SIG-M5 treated with dmso at 0.1 percent for 504 hours (cell line): Measurements from ENCODE around the gene HNRNPK.
A peak's percentile ranks its signal among the peaks of the same experiment; 100 is the strongest.
"Not testable (repeated sequence)": the region's sequence is repeated elsewhere in the genome, so short reads cannot be mapped to it uniquely, and the experiment has no call there.

ENCODE experiments used
- DNase-seq: peaks from one replicate; lab custom pipeline; 2025; ENCODE audit not compliant: unreplicated experiment; lab: John Stamatoyannopoulos, UW

Gene HNRNPK

DNA sequence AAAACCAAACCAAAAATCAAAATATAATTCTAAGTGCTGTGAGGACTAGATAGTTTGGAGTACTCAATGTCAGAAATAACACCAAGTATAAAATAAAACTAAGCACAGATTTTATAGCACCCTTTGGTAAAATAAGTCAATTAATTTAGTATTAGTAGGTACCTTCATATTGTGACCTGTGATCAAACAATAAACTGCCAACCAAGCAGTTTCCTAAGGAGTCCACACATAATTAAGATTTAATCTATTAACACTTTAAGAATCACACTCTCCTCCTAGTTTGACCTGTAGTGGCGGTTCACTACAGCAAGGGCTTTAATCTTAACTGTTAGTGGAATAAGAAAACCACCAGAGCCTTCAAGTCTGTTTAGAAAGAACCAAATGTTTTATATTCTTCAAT, 2.8 kb downstream of the HNRNPK start:
- DNase-seq = no peak

DNA sequence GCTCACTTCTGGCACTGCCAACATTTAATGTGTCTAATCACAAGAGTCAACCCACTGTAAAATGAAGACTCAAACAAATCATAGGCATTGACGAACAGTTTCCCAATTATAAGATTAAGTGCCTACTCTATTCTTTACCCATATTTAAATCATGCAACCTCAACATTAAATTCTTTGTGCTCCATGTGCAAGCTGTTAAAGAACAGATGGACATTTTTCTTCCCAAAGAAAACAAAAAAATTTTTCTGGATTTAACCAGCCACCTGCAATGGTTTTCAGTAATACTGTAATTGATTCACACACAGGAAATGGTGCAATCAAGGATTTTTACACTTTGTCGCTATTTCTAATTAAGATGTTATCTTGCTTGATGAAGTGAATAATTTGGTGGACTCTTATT, 3.6 kb downstream of the HNRNPK start:
- DNase-seq = no peak

DNA sequence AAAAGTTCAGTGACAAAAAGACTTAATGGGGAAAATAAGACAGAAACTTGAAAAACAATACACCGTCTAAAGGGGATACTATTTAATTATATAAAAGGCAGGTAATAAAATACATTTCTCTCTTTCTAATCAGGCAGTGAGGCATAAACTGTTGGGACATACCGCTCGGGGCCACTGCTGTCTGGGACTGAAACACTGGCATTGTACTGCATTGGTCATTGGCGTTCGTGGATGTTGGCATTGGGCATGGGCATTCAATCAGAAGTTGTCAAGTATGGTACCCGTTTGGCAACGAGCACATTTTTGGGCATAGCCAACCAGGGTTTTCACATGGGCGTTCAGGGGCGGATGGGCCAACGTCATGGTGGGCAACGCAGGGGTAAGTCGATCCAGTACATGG, 4.7 kb downstream of the HNRNPK start:
- DNase-seq = no peak

DNA sequence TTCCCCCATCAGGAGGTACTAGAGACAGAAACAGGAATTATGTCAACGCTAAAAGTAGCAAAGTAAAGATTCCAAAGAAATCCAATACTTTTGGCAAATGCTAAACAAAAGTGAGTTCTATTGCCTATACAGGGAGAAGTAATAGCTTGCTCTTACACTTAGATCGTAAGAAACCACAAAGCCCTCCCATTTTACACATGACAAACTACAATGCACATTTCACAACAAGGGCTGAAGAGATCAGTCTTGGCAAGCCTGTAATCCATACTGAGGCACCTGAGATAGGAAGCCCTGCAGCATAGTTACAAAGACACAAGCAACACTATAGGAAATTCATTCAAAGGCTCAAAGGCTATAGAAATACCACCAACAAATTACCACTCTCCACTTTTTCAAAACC, 7.7 kb downstream of the HNRNPK start:
- peak; percentile 50 for DNase-seq

DNA sequence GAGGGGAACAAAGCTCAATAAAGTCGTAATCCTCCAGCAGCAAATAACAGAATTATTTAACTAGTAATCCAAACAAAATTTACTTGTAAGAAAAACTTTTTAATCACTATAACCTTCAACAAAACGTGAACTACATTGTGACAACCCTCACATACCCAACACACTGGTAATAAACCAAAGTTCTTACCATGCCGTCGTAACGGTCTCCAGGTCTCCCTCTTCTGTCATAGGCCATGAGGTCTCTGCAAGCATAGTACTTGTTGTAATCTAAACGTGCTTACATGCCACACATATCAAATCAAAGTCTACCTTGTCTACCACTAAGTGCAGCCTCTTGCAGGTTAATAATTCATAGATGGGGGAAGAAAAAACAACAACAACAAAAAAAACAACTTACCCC, 8.5 kb downstream of the HNRNPK start:
- DNase-seq = no peak

DNA sequence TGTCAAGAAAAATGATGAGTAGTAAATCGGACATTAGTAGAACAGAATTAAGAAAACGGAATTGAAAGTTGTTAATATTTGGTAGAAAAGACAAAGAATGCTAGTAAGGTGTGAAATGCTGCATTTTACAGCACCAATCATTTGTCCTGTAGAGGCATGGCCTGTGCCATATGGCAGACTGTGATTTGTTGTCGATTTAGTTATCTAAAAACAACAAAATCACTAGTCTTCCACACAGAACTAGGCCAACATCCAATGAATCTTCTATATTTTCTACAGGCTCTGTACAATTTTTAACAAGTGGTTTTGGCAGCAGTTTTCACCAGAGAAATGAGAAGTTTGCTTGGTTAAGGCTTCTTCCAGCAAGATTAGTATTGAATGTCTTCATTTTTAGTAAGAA, 10.4 kb downstream of the HNRNPK start:
- no peak for DNase-seq

DNA sequence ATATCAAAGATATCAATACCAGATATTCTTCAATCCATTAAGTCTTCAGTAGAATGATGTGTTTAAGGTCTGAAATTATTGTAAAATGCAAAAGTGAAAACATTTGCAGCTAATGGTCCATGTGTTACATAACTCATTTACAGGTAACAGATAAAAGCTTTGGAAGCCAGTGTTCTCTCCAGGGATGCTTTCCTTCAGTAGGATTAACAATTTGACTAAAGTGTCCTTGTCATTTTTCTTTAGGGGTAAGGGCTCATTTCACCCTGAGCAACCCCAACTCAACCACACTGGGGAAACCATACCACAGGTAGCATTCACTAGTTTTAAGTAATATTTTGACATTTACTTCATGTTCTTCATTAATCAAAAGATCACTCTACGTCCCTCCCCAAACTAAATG, 12.9 kb downstream of the HNRNPK start:
- DNase-seq = no peak

DNA sequence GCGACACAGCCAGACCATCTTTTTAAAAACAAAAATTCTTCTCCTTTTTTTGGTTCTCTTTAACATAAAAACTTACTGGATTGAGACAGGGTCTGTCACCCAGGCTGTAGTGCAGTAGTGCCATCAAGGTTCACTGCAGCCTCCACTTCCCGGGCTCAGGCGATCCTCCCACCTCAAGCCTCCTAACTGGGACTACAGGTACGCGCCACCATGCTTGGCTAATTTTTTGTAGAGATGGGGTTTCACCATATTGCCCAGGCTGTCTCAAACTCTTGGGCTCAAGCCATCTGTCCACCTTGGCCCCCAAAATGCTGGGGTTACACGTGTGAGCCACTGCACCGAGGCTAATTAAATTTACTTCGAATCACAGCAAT, 13.8 kb downstream of the HNRNPK start:
- DNase-seq = no peak

DNA sequence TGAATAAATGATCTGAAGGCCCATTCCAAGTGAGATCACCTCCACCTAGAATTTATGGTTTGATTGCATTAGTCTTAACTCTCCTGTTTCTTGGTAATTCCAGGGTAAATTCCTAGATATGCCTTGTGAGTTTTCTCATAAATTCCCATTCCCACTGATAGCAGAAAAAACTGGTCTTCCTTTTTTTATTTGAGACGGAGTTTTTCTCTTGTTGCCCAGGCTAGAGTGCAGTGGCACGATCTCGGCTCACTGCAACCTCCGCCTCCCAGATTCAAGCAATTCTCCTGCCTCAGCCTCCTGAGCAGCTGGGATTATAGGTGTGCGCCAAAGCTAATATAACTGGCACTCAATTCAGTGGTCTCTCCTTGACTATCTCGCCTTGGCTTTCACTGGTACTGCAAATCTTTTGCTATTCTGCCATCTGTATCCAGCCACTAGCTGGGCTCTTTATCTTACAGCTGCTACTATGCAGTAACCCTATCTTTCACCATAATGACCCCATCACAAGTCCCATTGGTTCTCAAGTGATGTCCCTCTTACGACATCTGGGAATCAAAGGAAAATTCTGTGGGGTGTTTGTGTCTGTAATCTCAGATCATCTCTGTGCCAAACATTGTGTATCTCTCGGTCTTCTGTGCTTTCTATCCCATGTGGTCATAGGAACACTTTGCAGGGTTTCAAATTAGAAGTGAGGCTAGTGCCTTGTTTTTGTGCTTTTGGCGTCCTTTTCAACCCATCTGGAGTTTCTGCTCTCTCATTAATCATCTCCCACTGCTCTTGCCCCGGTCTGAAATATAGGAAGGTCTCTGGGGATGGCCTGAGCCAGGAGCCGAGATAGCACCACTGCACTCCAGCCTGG, 14.4 kb downstream of the HNRNPK start:
- peak; percentile 20 for DNase-seq

DNA sequence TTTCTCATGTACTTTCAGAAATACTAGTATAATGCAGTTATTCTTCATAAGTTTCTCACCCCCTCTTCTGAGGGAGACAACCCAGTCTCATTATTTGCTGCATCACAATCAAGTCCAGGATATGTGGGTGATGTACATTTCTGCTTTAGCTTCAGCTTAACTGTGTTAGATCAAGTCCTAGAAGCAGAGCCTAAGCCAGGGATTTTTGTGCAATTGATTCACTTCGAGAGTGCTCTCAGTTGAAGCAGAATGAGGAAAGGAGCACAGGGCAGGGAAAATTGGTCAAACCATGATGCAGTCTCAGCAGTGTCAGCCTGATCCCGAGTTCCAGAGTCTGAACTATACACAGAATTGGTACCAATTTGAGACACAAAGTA, 15.1 kb downstream of the HNRNPK start:
- peak; percentile 28 for DNase-seq

DNA sequence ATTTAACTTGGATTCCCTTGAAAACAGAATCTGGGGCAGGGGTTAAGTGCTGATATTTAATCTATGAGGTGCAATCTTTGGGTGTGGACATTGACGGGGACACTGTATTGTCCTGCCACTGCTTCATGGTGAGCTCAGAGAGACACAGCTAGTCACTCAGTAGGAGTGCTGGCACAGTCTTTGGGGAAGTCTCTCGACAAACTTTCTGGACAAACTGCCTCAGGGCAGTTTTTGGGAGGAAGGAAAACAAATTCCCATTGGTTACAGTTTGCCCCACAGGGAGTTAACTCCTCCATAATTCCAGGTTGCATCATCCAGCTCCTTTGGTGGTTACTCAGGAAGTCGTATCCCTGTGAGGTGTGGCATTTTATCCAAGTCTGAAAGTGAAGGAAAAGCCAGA, 17.9 kb downstream of the HNRNPK start:
- no peak for DNase-seq

DNA sequence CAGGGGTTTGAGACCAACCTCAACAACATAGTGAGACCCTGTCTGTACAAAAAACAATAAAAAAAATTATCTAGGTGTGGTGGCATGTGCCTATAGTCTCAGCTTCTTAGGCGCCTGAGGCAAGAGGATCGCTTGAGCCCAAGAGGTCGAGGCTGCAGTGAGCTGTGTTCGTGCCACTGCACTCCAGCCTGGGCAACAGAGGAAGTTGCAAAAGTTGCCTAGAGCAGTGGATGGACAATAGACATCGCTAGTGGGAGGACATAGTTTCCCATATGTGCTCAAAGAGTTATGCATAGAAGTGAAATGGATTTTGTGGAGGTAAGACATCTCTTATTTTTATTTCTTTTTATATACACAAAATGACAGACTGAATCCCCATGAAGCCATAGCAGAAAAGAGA, 19.0 kb downstream of the HNRNPK start:
- no peak for DNase-seq

DNA sequence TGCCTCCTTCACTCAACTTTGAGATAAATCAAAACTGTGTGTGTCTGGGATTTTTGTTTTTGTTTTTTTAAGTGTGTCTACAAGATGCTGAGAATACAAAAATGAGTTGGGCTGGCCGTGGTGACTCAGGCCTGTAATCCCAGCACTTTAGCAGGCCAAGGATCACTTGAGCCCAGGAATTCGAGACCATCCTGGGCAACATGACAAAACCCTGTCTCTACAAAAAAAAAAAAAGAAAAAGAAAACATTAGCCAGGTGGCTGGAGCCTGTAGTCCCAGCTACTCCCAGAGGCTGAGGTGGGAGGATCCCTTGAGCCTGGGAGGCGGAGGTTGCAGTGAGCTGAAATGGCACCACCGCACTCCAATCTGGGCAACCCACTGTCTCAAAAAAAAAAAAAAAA, 21.0 kb downstream of the HNRNPK start:
- DNase-seq = no peak

DNA sequence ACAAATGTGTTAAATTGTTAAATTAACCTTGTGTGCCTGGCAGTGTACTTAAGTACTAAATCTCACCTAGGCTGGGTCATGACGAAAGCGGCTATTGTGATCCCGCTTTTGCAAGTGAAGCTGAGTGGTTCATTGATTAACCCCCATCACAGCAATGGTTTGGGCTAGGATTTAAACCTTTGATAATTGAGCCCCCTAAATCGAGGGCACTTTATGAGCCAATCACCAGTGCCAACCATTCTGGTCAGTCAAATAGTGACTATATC, 22.8 kb downstream of the HNRNPK start:
- no peak for DNase-seq

DNA sequence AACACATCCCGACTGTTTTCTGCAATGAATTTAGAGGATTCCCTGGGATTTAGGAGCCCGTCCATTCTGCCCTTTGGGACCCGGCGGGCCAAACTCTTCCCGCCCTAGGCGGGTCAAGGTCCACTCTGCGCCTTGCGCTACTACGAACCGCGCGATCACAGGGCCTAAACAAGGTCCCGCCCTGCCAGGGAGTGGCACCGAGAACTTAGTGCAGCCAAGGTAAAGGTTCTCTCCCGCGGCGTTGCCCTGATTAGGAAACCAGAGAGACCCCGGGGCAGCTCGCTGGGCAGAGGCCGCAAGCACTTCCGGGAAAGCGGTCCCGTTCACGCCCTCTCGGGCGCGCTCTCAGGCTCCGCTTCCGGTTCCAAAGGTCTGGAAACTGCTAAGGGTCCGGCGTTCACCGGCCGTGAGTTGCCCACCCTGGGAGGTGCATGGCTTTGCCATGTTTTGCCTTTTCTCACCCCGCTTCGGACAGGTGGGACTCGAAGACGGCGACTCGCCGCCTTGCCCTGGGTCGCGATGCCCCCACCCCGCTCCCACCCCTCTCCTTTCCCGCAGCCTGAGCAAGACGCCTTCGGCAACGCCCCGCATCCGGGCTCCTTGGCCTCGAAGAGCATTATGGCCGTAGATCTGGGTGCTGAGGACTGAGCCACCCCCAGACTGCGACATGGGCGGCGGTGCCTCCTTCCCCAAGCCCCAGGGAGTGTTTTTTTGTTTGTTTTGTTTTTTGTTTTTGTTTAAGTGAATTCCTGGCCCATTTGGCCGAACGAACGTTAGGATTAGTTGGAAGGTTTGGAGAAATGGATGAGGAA, 23.4 kb downstream of the HNRNPK start:
- peak; percentile 40 for DNase-seq

DNA sequence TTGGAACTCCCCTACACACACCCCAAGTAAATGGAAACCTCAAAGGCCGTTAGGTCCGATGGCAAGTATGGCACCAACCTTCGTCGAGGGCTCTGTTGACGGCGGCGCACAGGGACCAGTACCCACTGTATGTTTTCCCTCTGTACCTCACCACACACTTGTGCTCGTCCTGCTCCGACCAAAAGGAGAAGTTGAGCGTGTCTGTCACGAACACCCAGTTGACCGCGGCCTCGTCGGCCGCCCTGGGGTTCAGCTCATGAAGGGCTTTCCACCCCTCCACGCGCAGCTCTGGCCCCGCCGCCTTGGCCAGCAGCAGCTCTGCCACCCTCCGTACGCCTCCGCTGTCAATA, 24.0 kb downstream of the HNRNPK start:
- peak; percentile 40 for DNase-seq

DNA sequence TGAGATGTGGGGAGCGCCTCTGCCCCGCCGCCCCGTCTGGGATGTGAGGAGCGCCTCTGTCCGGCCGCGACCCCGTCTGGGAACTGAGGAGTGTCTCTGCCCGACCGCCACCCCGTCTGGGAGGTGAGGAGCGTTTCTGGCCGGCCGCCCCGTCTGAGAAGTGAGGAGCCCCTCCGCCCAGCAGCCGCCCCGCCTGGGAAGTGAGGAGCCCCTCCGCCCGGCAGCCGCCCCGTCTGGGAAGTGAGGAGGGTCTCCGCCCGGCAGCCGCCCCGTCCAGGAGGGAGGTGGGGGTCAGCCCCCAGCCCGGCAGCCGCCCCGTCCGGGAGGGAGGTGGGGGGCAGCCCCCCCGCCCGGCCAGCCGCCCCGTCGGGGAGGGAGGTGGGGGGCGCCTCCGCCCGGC, 31.9 kb downstream of the HNRNPK start:
- DNase-seq = not testable (repeated sequence)

DNA sequence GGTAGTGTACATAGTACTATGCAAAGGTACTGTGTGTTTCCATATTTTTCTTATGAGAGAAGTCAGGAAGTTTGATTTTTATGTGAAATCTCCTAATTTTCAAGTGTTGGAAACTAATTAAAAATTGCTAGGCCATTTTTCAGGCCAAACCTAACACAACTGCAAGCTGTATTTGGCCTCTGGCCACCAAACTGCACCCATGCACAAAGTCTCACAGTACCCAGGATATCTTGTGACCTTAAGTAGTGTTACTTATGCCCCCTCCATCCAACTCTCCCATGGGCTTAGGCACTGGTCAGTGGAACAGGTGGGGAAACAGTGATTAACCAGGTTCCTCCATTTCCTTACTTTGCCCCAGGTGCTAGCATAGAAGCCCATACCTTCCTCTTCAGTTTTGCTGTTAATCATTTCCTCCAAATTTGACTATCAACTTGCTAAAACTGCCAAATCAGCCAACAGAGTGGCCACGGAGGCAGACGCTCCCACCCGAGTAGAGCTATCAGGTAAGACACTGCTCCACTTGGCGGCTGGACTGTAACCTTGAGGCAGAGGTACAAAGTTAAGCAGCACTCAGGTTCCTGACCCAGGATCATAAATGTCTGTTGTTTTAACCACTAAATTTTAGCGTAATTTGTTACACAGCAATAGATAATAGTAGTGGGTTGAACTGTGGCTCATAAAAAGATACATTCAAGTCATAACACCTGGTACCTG, 39.3 kb downstream of the HNRNPK start:
- DNase-seq = no peak

DNA sequence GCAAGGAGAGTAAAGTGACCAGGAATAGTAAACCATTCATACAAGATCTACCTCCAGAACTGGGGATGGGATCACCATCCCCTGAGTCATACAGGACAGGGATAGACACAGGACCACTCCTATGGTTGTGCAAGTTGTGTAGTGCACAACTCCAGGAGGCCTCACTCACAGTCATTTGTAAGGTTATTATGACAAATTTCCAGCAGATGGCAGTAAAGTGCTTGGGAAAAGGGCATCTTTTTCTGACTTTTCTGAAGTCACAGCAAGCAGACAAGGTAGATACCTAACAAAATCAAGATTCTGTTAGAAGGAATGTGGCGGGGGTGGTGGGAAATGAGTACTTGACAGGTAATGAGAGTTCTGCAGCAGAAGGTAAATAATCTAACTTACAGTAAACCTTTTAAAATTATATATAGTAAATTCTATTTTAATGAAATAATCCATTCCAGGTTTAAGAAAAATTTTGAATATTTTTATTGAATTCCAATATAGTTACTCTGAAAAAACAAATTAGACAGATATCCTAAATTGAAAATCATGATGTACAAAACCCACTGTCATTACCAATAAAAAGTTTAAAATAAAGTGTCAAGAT, 42.1 kb downstream of the HNRNPK start:
- peak; percentile 63 for DNase-seq

DNA sequence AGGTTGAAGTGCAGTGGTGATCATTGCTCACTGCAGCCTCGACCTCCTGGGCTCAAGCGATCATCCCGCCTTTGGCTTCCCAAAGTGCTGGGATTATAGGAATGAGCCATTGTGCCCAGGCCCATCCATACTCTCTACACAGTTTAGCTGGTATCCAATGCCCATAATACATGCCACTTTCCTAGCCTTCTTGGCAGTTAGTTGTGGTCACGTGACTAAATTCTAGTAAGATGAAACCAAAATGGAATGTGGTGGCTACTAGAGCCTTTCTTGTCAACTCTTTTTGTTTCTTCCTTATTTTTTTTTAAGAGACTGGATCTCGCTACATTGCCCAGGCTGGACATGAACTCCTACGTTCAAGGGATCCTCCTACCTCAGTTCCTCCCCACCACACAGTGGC, 43.5 kb downstream of the HNRNPK start:
- DNase-seq = no peak

DNA sequence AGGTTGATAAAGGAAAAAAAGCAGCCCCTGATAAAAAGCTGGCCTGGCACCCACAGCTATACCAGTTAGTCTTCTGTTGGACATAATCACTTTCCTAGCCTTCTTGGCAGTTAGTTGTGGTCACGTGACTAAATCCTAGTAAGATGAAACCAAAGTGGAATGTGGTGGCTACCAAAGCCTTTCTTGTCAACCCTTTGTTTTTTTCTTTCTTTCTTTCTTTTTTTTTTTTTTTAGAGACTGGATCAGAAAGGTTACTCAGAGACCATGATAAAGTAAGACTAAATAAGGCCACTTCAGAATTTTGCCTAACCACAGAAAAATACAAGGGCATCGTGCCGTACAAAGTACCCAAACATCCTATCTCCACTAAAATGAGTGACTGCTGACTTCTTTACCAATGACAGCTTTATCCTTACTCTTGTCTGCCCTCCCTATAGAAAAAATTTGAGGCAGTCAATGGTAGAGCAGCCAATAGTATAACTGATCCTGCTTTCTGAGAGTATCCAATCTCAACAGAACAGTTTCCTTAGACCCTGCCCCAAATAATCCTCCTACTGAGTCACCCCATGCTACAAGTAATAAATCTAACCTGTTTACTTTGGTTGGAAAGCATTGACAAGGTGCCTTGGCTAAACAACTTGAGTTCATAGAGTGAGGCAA, 44.6 kb downstream of the HNRNPK start:
- DNase-seq = no peak
